ENCODE measurements around the gene ZNFX1.

ZNFX1 gene

GRCh38 chr20:49272654-49273053 lies 5.2 kb downstream of the ZNFX1 start:
- H3K4me3 ChIP-seq (ENCODE audit: low read length): no peak overlapping the region
- no peak for TF ChIP-seq CTCF (conservative IDR thresholded peaks at IDR 0.05; ENCODE audit: low read depth, low read length)
- DNase-seq (ENCODE audit: low read depth): no peak

GRCh38 chr20:49270736-49271135 lies 7.1 kb downstream of the ZNFX1 start:
- no peak for TF ChIP-seq CTCF (conservative IDR thresholded peaks at IDR 0.05; ENCODE audit: low read depth, low read length)
- no peak for DNase-seq (ENCODE audit: low read depth)
- H3K4me3 ChIP-seq (ENCODE audit: low read length): no peak overlapping the region

- no peak for TF ChIP-seq CTCF (conservative IDR thresholded peaks at IDR 0.05; ENCODE audit: low read depth, low read length)
- DNase-seq (ENCODE audit: low read depth): no peak
- H3K4me3 ChIP-seq (ENCODE audit: low read length): no peak overlapping the region
Observed at GRCh38 chr20:49270177-49270576, 7.7 kb downstream of the ZNFX1 start.

DNA sequence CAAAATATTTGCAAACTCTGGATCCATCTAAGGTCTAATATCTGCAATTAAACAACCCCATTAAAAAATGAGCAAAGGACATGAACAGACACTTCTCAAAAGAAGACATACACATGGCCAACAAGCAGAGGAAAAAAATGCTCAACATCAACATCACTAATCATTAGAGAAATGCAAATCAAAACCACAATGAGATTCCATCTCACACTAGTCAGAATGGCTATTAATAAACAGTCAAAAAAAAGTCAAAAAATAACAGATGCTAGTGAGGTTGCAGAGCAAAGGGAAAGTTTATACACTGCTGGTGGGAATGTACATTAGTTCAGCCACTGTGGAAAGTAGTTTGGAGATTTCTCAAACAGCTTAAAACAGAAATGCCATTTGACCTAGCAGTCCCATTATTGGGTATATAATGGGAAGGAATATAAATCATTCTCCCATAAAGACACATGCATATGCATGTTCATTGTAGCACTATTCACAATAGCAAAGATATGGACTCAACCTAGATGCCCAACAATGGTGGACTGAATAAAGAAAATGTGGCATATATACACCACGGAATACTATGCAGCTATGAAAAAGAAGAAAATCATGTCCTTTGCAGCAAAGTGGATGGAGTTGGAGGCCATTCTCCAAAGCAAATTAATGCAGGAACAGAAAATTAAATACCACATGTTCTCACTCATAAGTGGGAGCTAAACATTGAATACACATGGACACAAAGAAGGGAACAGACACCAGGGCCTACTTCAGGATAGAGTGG lies 9.1 kb downstream of the ZNFX1 start:
- DNase-seq (ENCODE audit: low read depth): no peak
- no peak for TF ChIP-seq CTCF (conservative IDR thresholded peaks at IDR 0.05; ENCODE audit: low read depth, low read length)
- no peak overlapping the region for H3K4me3 ChIP-seq (ENCODE audit: low read length)

GRCh38 chr20:49267327-49267726 lies 10.5 kb downstream of the ZNFX1 start:
- no peak for DNase-seq (ENCODE audit: low read depth)
- no peak for TF ChIP-seq CTCF (conservative IDR thresholded peaks at IDR 0.05; ENCODE audit: low read depth, low read length)
- no peak overlapping the region for H3K4me3 ChIP-seq (ENCODE audit: low read length)

- no peak for DNase-seq (ENCODE audit: low read depth)
- no peak overlapping the region for H3K4me3 ChIP-seq (ENCODE audit: low read length)
- no peak for TF ChIP-seq CTCF (conservative IDR thresholded peaks at IDR 0.05; ENCODE audit: low read depth, low read length)
Observed at GRCh38 chr20:49262444-49262843, 15.4 kb downstream of the ZNFX1 start.

DNA sequence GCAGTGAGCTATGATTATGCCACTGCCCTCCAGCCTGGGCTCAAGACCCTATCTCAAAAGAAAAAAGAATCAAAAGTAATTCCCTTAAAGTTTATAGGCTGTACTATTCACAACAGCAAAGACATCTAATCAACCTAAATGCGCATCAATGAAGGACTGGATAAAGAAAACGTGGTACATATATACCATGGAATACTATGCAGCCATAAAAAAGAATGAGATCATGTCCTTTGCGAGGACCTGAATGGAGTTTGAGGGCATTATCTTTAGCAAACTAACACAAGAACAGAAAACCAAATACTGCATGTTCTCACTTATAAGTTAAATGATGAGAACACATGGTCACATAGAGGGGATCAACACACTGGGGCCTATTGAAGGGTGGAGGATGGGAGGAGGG lies 16.7 kb downstream of the ZNFX1 start:
- no peak for TF ChIP-seq CTCF (conservative IDR thresholded peaks at IDR 0.05; ENCODE audit: low read depth, low read length)
- H3K4me3 ChIP-seq (ENCODE audit: low read length): no peak overlapping the region
- no peak for DNase-seq (ENCODE audit: low read depth)
